Measurements from ENCODE around the gene FRYL. TPM values are rescaled to one million over a fixed set of nuclear protein-coding genes. Genes with fewer than 3 reads are reported as not detected.

FRYL gene
- total and polyA plus RNA-seq, 2 of the 8 experiments (the other 6 are each of a cell fraction or from before 2014, with no cell fraction given): 8.0 to 36.5 TPM

- TF ChIP-seq, protein P1, sequence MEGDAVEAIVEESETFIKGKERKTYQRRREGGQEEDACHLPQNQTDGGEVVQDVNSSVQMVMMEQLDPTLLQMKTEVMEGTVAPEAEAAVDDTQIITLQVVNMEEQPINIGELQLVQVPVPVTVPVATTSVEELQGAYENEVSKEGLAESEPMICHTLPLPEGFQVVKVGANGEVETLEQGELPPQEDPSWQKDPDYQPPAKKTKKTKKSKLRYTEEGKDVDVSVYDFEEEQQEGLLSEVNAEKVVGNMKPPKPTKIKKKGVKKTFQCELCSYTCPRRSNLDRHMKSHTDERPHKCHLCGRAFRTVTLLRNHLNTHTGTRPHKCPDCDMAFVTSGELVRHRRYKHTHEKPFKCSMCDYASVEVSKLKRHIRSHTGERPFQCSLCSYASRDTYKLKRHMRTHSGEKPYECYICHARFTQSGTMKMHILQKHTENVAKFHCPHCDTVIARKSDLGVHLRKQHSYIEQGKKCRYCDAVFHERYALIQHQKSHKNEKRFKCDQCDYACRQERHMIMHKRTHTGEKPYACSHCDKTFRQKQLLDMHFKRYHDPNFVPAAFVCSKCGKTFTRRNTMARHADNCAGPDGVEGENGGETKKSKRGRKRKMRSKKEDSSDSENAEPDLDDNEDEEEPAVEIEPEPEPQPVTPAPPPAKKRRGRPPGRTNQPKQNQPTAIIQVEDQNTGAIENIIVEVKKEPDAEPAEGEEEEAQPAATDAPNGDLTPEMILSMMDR (IDR thresholded peaks at IDR 0.05; ENCODE audit: control extremely low read depth in 1 of 3, insufficient read depth in 1 of 3, low read depth in 1 of 3, low read length in 3 of 3): no peak
- no peak for TF ChIP-seq GTF2F1 (IDR thresholded peaks at IDR 0.05; ENCODE audit: borderline replicate concordance, low read depth, low read length)
- TF ChIP-seq CBX8 (IDR thresholded peaks at IDR 0.05; ENCODE audit: borderline replicate concordance, low read depth, low read length): no peak
- no peak for TF ChIP-seq ATF3 (IDR thresholded peaks at IDR 0.05; ENCODE audit: insufficient read depth, low read depth, low read length)
- TF ChIP-seq HDAC2 (IDR thresholded peaks at IDR 0.05; ENCODE audit: borderline replicate concordance in 1 of 2, low read depth in 2 of 2, low read length in 2 of 2): no peak
- TF ChIP-seq ZNF274 (IDR thresholded peaks at IDR 0.05; ENCODE audit: borderline replicate concordance, extremely low read depth, low read length): no peak
- TF ChIP-seq ASH2L (IDR thresholded peaks at IDR 0.05; ENCODE audit: low read length): no peak
- TF ChIP-seq SP2 (IDR thresholded peaks at IDR 0.05; ENCODE audit: low read length): no peak
Measured at GRCh38 chr4:48790561-48790960, 10.5 kb upstream of the FRYL start (continued).

Data from H1 (cell line).